Hepatocyte (in vitro differentiated cells): ENCODE data around the gene AP3M1.

Experiments used
- CTCF ChIP-seq: fragments of 200-600 bp; sonication (generic); IDR thresholded peaks from 2 replicates; pipeline ENCODE4 v1.5.1; 2016; ENCODE audit warnings: antibody characterized with exemption, mild to moderate bottlenecking; ENCODE audit not compliant: poor library complexity
- EZH2 ChIP-seq: fragments of 200-600 bp; sonication (generic); IDR thresholded peaks from 2 replicates; pipeline ENCODE4 v1.6.1; 2016; ENCODE audit warnings: antibody characterized with exemption, mild to moderate bottlenecking, borderline replicate concordance

- TF ChIP-seq CTCF (no peak), EZH2 (no peak)
Measured at GRCh38 chr10:74179111-74179710, 28.6 kb upstream of the AP3M1 start.
